IPS DF 19.7 (cell line): ENCODE data around the gene CNTN5.

ENCODE experiments used
- DNase-seq: peaks from one replicate; pipeline ENCODE4 v3.0.0-alpha.2; 2013; ENCODE audit warnings: low read depth, low spot score

Gene CNTN5

DNA sequence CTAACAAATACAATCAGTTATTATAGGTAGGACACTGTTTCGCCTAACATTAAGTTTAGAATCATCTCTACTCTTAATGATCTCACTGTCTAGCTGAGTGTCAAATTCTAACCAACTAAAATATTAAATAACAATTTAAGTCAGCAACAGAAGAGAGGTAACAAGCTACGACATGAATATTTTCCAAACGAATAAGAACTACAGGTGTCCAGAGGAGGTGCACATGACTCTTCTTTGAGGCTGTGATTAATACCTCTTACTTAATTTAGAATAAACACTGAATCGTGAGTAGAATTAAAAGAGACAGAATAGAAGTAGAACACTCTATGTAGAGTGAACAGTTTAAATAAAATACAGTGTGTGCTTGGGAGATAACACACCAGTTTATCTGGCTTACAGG lies 1047.4 kb downstream of the CNTN5 start:
- no peak for DNase-seq

DNA sequence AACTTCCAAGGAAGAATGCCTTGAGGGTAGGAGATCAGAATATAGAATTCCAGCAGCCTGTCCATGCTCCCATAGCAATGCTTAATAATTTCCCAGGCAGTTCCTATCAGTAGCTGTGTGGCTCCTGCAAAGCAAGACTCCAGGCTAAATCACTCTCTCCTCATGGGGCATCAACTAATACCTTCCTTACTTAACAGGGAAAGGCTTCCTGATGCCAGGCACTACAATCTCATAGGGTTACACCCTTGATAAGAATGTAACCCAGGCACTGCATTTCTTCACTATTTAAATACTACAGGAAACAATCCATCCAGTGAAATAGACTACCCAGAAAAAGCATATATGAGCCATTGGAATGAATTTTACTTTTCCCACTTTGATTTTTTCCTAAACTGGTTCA lies 1051.4 kb downstream of the CNTN5 start:
- peak; percentile 3 for DNase-seq

DNA sequence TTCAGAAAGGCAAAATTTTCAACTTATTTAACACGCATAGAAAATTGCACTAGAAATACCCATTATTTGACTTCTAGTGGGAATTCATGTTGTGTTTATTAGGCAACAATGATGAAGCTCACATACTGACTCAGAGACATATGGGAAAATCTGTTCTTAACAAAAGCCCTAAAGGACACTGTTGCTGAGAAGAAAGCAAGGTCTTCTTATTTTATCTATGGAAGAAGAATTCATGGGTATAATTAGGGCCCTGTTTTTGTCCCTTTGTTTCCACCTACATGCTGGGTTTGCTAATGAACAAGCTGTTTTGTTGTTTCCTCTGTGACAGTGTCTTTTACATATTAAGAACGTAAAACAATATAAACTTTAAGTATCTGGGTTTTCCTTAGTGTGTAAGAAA lies 1059.6 kb downstream of the CNTN5 start:
- DNase-seq, result no peak

DNA sequence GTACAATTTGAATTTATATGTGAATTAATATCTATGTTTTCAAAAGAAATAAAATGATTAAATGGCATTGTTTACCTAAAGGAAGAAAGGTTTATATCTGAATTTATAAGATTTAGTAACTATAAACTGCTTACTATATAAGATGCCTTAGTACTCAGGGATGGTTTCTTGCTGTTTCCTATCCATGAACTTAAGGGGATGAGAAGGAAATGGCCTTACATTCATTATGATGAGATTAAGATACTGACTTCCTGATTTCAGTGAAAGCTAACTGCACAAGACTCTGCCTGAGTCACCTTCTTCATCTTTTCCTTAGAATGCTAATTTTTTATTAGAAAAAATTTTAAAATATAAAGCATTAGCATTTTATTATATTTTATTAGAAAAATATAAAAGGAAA lies 1060.1 kb downstream of the CNTN5 start:
- DNase-seq, result no peak

DNA sequence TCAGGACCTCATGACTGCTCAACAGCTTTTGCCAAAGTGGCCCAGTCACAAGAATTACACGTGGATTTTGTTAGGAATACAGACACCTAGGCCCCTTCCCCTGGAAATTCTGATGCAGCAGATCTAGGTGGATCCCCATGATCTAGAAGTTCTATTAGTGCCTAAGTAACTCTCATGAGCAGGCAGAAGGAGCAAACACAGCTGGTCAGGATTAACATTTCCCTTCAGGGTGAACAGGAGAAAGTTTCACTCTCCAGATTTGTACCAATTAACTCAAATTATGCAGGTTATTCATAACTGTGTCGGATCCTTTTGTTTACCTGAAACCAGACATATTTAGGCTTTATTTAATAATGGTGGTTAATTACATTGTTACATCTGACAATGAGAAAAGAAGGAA lies 1072.9 kb downstream of the CNTN5 start:
- DNase-seq, result no peak

DNA sequence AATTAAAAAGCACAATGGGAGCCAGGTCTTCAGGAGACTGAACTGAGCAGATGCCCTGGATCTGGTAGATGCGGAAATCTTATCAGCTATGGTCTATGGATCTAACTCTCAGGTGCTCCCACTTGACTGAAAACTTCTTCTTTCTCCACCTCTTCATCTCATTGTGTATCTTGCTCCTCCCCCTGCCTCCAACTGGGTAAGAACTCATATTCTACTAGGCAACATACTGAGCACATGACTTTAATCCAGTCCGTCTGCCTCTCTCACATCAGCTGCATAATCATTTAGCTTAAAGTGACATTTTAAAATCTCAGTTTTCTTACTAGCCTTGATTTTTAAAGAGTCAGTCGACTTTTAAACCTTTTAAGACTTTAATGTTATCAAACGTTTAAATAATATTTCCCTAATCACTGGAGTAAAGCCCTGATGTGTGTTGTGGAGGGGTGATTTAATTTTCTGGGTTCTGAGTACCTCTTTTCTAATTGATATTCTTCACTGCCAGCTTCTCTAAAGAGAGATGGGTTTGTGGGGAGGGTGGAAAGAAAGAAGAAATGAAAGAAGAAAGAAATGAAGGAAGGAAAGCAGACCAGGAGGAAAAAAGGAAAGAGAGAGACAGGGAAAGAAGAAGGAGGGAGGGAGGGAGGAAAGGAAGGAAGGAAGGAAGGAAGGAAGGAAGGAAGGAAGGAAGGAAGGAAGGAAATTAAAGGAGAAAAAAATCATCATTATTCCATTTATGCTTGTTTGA lies 1073.5 kb downstream of the CNTN5 start:
- no peak for DNase-seq

DNA sequence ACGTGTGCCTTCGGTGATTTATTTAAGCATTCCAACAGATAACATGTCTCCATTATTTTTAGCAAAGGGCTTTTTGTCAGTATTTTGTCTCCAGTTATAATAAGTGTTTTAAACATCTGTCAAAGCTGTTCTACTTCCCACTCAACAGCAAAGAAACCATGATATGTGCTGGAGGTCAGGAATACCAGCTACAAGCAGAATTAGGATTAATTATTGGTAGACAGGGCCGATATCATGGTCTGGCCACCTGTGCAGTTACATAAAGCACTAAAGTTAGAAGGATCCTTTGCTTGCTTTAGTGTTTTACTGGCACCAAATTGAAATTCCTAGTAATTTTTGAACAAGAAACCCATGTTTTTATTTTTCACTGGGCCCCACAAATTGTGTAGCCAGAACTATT lies 1075.1 kb downstream of the CNTN5 start:
- no peak for DNase-seq

DNA sequence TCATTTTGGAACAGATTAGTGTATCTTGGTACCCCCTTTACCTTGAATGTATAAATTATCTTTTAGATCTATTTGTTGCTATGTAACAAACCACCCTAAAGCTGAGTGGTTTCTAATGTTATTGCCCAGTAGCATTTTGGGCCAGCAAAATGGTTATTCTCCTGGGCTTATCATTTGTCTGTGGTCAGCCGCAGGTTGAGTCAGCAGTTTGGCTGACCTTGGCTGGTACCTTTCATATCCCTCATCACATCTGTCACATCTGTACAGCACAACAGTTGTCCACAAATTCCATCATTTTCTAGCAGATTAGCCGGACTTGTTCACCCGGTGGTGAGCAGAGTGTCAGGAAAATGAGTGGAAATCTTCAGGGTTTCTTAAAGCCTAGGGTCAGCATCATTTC lies 1077.8 kb downstream of the CNTN5 start:
- DNase-seq, result no peak

DNA sequence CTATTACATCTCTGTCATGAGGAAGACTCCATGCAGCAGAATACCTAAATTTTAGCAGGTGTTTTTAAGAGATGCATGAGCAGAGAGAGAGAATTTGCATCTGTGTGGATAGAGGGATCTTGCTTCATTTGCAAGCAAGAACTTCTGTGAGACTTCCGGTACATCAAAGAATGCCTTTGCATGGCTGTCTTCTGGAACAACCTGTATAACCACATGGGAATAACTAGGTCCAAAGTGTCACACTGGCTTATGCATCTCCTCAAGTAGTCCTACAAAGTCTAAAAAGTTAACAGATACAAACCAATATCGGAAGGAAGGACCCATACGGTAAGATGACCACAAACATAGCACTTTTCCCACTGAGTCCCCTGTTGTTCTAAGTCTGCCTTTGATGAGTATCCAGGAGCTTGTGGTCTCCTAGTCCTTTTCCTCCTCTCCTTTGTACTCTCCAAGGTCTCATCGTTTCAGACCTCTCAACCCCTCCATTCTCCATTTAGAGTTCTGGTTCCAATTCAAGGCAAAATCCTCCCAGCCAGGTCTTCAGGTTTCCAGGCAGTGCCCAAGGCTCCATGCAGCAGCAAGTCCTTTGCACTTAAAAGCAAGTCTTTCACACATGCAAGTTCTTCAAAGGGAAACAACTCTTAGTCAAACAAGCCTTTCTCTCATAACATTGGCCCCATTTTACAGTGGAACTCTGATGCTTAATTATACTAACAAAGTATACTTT lies 1084.7 kb downstream of the CNTN5 start:
- no peak for DNase-seq

DNA sequence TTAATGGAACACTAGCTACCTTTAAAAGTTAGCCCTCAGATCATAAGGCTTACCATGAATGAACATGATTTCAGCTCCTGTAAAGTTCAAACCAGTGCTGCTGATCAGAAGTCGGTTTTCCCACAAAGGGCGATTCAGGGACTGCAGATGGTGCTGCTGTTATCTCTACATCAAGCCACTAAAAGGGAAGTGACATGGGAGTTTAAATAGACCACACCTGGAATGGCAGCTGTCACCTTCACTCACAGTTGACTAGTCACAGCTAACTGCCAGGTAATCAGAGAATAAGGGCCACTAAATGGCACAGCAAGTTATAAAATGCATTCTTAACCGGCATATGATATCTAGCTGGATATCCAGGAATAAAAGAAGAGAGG lies 1085.2 kb downstream of the CNTN5 start:
- no peak for DNase-seq

DNA sequence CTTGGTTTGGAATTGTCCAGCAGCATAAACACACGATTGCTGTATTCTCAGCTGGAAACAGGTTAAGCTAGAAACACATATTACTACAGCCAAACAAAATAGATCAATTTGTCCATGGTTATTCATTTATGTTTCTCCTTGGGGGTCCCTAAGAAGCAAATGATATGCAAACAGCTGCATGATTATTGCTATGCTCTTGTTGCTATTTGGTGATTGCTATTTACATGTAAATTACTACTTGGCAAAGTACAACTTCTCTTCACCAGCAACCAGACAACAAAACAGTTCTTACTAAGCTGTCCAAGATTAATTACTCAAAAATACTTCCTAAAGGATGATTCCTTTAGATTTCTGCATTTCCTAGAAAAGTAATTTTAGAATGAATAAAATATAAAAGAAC lies 1098.4 kb downstream of the CNTN5 start:
- no peak for DNase-seq

DNA sequence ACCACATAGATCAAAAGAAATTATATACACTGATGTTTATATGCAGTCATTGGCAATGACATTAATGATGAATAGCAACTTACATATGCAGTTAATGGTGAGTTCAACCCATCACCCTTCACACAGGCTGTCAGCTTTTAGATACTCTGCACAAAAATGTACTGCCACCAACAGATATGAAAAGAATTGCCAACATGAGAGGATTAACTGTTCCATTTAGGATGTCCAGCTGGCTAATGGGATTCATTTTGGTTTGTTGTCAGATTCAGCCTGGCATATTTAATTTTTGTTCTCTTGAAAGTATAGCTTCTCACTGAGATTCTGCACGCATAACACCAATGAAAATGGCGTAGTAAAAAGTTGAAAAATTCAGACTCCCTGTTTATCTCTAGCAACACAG lies 1112.4 kb downstream of the CNTN5 start:
- no peak for DNase-seq

DNA sequence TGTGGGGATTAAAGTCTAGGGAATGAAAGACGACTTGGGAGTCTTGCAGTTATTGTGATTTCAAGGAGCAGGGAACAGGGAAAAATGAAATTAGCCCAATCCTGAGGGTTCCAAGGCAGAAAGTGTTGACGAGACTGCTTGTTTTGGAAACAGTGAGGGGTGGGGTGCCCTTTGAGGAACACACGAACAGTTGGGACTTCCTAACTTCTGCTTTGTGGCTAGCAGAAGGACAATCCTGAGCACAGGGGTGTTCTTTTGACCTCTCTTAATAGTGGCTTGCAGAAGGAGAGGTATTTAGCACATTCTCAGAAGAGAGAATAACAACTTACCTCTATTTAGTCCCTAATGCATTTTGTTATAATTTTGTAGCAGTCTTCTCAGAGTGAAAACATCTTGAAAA lies 1120.5 kb downstream of the CNTN5 start:
- DNase-seq, result no peak

DNA sequence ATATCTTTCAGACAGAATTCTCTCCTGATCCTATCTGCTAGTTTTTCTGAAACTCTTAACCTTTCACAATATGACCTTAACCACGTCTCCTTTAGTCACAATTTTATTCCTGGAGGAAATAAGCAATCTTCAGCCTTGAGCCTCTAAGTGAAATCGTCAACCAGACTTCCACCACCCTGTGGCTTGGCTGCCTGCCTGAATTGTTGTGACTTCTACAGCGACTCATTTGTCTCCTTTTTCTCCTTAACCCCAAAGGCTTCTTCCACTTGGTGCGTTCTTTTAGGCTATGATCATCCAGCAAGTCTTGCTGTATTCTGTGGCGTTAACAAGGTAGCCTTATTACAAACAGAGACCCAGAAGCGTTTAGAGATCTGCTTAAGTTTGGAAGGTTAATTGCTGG lies 1131.2 kb downstream of the CNTN5 start:
- no peak for DNase-seq

DNA sequence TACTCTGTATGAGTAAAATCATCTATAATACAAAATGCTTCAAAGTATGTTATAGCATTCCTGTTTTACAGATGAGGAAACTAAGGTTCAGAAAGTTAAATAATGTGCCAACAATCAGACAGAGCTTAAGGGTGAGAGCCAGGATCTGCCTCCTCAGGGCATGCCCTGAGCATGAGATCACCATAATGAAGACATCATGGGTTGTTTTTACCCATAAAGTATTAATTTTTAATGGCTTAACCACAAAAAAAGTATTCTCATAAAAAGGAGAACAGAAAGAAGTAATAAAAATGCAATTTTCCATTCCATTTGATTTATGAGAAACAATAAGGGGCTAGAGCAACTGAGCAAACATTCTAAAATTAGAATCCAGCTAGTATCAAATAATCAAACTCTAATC lies 1132.0 kb downstream of the CNTN5 start:
- no peak for DNase-seq

DNA sequence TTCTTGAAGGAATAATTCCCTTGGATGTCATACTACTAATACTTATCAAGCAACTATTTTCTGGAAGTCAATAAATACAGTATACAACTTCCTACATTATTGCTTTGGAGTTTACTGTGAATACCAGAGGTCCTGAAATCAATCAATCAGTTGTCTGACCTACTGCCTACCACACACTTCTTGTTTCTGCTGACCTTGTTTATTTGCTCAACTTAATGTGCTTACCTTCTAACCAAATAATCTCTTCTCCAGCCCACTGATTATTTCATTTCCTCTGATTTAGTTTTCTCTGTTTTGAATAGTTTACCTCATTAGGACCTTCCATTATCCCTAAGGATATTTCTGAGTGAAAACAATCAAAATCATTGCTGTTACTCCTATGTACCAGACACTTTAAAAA lies 1142.7 kb downstream of the CNTN5 start:
- DNase-seq, result no peak

DNA sequence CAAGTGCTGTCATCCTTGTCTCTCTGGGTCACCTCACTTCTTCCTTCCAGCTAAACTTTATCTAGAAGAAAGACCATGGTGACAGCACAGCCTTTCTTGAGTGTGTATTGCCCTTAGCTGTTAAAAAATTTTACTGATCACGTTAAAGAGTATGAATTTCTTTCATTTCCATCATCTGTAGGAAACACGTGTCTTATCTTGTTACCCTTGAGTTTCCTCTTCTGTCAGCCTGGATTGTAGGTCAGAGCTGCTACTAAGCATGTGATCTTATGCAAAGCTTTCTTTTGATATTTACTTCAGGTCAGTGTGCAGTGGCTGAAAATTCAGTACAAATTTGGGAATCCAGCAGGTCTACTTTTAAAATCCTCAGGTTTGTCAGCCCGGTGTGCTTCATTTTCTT lies 1154.1 kb downstream of the CNTN5 start:
- no peak for DNase-seq

DNA sequence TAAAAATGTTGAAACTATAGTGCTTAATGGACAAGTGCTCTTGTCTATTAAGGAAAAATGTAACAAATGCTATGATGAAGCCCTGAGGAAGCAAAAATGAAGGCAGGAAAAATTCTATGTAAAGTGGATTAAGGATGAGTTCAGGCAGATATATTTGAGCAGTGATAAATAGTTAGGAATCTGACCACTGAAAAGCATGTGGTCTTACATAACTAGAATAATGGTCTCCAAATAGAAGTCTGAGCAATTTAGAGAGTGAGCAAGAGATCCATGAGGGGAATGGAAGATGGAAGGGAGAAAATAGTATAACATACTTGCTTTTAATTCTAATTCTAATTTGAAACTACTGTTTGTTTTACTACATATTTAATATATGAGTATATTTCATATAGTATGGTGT lies 1155.7 kb downstream of the CNTN5 start:
- DNase-seq, result no peak

DNA sequence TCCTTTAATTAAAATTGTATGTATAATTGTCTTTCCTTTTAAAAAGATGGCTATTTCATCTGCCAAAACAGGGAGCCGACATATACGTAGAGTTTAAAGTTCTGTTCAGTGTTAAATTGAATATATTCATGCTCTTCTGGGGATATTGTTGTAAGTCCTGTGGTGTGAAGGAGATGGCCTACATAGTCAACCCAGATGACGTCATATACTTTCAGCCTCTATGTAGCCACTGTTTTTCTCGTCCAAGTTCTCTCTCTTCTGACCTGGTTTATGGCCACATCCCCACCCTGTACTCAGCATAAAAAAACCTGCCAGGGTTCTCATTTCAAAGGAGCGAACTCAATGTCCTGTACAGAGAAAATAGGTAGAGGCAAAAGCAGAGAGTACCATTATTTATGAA lies 1156.9 kb downstream of the CNTN5 start:
- DNase-seq, result no peak

DNA sequence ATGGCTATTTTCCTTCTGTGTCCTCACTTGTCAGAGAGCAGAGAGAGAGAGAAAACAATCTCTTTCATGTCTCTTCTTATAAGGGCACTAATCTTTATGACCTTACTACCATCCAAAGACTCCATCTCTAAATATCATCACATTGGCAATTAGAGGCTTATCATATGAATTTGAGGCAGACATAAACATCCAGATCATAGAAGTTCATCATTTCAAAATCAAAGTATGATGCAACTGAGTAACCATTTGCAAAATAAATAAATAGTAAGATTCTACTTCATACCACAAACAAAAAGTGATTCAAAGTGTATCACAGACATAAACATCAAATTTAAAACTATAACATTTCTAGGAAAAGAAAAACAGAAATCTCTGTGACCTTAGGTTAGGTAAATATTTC lies 1161.6 kb downstream of the CNTN5 start:
- DNase-seq, result no peak

DNA sequence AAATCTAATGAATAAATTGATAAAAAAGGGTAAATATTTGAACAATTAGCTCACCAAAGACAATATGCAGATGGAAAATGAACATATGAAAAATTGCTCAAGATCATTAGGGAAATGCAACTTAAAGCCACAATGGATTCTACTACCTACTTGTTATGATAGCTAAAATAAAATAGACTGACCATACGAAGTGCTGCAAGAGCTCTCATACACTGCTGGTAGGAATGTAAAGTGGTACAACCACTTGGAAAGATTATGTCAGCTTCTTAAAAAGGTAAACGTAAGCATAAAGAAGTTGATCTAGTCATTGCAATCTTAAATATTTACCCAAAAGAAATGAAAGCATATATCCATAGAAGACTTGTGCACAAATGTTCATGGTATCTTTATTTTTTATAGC lies 1162.2 kb downstream of the CNTN5 start:
- DNase-seq, result no peak

DNA sequence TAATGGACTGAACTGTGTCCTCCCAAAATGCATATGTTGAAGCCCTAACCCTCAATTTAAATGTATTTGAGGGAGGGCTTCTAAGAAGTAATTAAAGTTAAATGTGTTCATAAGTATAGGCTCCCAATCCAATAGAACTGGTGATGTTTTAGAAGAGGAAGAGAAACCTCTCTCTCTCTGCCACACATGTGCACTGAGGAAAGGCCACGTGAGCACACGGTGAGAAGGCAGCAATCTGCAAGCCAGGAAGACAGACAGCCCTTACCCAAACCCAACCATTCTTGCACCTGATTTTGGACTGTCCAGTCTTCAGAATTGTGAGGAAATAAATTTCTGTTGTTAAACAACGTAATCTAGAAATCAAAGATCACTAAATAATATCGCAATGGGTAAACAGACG lies 1164.8 kb downstream of the CNTN5 start:
- no peak for DNase-seq

DNA sequence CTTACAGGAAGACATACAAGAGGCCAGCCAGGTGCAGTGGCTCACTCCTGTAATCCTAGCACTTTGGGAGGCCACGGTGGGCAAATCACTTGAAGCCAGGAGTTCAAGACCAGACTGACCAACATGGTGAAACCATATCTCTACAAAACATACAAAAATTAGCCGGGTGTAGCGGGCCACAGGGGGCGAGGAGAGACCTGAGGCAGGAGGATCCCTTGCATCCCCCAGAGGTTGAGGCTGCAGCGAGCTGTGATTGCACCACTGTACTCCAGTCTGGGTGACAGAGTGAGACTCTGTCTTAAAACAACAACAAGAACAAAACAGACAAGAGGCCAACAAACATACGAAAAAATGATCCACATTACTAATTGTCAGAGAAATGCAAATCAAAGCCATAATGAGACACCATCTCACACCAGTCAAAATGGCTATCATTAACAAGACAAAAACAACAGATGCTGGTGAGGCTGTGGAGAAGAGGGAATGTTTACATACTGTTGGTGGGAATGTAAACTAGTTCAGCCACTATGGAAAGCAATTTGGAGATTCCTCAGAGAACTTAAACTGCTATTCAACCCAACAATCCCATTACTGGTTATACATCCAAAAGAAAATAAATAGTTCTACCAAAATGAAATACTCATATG lies 1167.5 kb downstream of the CNTN5 start:
- DNase-seq, result peak; percentile 3
